Measurements from ENCODE around the gene NPLOC4. TPM values are rescaled to one million over a fixed set of nuclear protein-coding genes. Genes with fewer than 3 reads are reported as not detected.

Gene NPLOC4
- total and polyA plus RNA-seq, 9 of the 15 experiments (the other 6 are each of a cell fraction or from before 2014, with no cell fraction given), result 1.5 to 116 (median 64.5) TPM

GRCh38 chr17:81512562-81513371 is 124.1 kb downstream of the NPLOC4 start, which contains the start of gene ACTG1:
Gene ACTG1 (minus strand): TSS chr17:81512799. CDS start chr17:81512354, 445 bp downstream.
- peaks cover 9% of the 10 kb centered on the region for H3K9me1 ChIP-seq (ENCODE audit: control insufficient read depth, insufficient read depth, low read length)
- peak within 1 kb of the TSS; percentile 58 for H2AFZ ChIP-seq (ENCODE audit: low read depth, low read length)
- POLR2A ChIA-PET, result interaction anchor here (0.5 to 6.4 kb wide), 27 partner anchors 10 to 594 kb away, joined by 3 to 132 read pairs (median 4); partner anchors contain the start of genes CEP131, FAAP100, MRPL12 and SLC38A10
- H3K4me1 ChIP-seq (replicated peaks in 1 of 2; ENCODE audit: control insufficient read depth in 2 of 2, insufficient read depth in 2 of 2, low read length in 2 of 2), result peaks cover 35 to 66% of the 10 kb centered on the region in 2 experiments; a peak in 4 of 5 replicates
- peak within 1 kb of the TSS; percentile 96 for H3K27ac ChIP-seq (ENCODE audit: extremely low read depth, low read depth, low read length)
- BruUV-seq (replicated peaks), result no TSS peak
- peak; percentile 75 for ATAC-seq
- 2% methylated on average over 21 of the region's 111 CpGs for WGBS (ENCODE audit: insufficient coverage, low coverage, missing lambda C conversion rate)
- peak; percentile 93 to 97 (median 96) for DNase-seq (ENCODE audit: extremely low read depth in 1 of 4, low spot score in 3 of 4)
- intact Hi-C loops (cut with micrococcal nuclease) (no loop called here), in situ Hi-C loops (cut with MboI) (no loop called here)
- CTCF ChIA-PET (ENCODE audit: low intra/inter-chr PET ratio), result interaction anchor here (0.6 to 0.7 kb wide), 2 partner anchors 29 to 218 kb away, joined by 3 read pairs; partner anchors contain the start of gene SLC38A10
- H3K36me3 ChIP-seq (ENCODE audit: control insufficient read depth, insufficient read depth, low read length), result peaks cover 37% of the 10 kb centered on the region
- FAIRE-seq, result no peak
- no peaks in the 10 kb centered on the region for H3K27me3 ChIP-seq (ENCODE audit: control insufficient read depth in 2 of 2, insufficient read depth in 2 of 2, low read length in 2 of 2)
- peak within 1 kb of the TSS; percentile 98 to 100 for H3K9ac ChIP-seq (ENCODE audit: insufficient read depth in 1 of 2, low read depth in 2 of 2, low read length in 2 of 2)
- peak within 1 kb of the TSS; percentile 94 for H3K4me2 ChIP-seq (ENCODE audit: insufficient read depth, low read length)
- H3K4me3 ChIP-seq, result peak within 1 kb of the TSS; percentile 86
- peaks cover 38% of the 10 kb centered on the region for H4K20me1 ChIP-seq (replicated peaks; ENCODE audit: control insufficient read depth, insufficient read depth, low read length)
- 0 out of 2 replicates have a peak, but pooled peaks cover 1% of the 10 kb centered on the region for H3K9me3 ChIP-seq (replicated peaks; ENCODE audit: control insufficient read depth, insufficient read depth, low read depth, low read length)
- peaks cover 37% of the 10 kb centered on the region for H3K79me2 ChIP-seq (ENCODE audit: control insufficient read depth, insufficient read depth, low read length)
- TF ChIP-seq ZNF740 (CRISPR knock-in tag; IDR thresholded peaks at IDR 0.05) (no peak), ZNF740 (tag; IDR thresholded peaks at IDR 0.05) (peak in 1 of 2 experiments; percentile 26; a peak in 1 of 4 replicates), AFF4 (CRISPR knock-in tag; IDR thresholded peaks at IDR 0.05) (peak; percentile 98), KDM1A (IDR thresholded peaks at IDR 0.05) (no peak), RAD21 (CRISPR knock-in tag; conservative IDR thresholded peaks at IDR 0.05 in 1 of 2, IDR thresholded peaks at IDR 0.05 in 1 of 2) (no peak), LEF1 (IDR thresholded peaks at IDR 0.05) (no peak), GTF2B (IDR thresholded peaks at IDR 0.05; ENCODE audit: extremely low read depth, insufficient read length) (peak; percentile 80), ADNP (tag; IDR thresholded peaks at IDR 0.05) (no peak), NKRF (IDR thresholded peaks at IDR 0.05; ENCODE audit: borderline replicate concordance) (0 out of 2 replicates have a peak, but pooled peaks have one; percentile 8), RBM25 (IDR thresholded peaks at IDR 0.05; ENCODE audit: low read depth, low read length, severe bottlenecking) (peak; percentile 96), RFX5 (IDR thresholded peaks at IDR 0.05; ENCODE audit: low read depth, low read length) (no peak), SIRT6 (IDR thresholded peaks at IDR 0.05; ENCODE audit: low read depth, low read length) (no peak)

All from K562 (cell line).